ENCODE measurements around the gene RHOA. TPM values are rescaled to one million over a fixed set of nuclear protein-coding genes. Genes with fewer than 3 reads are reported as not detected.

The RHOA gene
- total RNA-seq, 1 experiment from 2014 or later: 348 TPM

DNA sequence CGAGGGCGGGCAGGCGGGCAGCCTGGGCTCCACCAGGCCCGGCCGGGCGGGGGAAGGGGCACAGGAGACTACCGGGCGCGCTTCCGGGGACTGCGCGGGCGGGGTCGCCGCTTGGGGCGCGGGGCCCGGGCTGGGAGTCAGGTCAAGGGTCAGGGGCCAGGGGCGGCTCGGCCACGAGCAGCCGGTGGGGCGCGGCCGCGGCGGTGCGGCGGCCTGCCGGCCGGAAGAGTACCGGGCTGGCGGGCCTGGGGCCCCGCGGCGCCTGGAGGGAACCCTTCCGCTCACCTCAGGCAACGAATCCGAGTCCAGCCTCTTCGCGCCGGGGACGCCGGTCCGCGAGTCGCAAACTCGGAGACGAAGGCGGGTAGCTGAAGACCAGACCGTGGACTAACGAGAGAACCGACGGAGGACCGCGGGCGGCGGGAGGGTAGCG lies 225 bp downstream of the RHOA start:
- no peaks in the 10 kb centered on the region for H3K9me3 ChIP-seq
- TF ChIP-seq, protein P1, sequence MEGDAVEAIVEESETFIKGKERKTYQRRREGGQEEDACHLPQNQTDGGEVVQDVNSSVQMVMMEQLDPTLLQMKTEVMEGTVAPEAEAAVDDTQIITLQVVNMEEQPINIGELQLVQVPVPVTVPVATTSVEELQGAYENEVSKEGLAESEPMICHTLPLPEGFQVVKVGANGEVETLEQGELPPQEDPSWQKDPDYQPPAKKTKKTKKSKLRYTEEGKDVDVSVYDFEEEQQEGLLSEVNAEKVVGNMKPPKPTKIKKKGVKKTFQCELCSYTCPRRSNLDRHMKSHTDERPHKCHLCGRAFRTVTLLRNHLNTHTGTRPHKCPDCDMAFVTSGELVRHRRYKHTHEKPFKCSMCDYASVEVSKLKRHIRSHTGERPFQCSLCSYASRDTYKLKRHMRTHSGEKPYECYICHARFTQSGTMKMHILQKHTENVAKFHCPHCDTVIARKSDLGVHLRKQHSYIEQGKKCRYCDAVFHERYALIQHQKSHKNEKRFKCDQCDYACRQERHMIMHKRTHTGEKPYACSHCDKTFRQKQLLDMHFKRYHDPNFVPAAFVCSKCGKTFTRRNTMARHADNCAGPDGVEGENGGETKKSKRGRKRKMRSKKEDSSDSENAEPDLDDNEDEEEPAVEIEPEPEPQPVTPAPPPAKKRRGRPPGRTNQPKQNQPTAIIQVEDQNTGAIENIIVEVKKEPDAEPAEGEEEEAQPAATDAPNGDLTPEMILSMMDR (IDR thresholded peaks at IDR 0.05; ENCODE audit: insufficient read depth in 1 of 2, low read depth in 1 of 2, low read length in 1 of 2, severe bottlenecking in 1 of 2, unreplicated experiment in 1 of 2): no peak
- no peaks in the 10 kb centered on the region for H3K27me3 ChIP-seq (replicated peaks; ENCODE audit: control insufficient read depth, insufficient read depth, low read length)
- H3K4me1 ChIP-seq: peaks cover 20% of the 10 kb centered on the region
- ChIA-PET CTCF (interaction anchor here (0.6 to 2.4 kb wide), 6 partner anchors 43 to 293 kb away, joined by 3 to 16 read pairs (median 4); partner anchors contain the start of genes GPX1 and USP4), POLR2A (interaction anchor here (0.6 to 2.7 kb wide), 14 partner anchors 11 to 318 kb away, joined by 3 to 34 read pairs (median 4); partner anchors contain the start of genes AMT, DAG1, NICN1 and QRICH1)
- Mint-ChIP-seq H3K36me3 (ENCODE audit: insufficient read depth, unreplicated experiment) (peaks cover 28% of the 10 kb centered on the region), H3K4me3 (ENCODE audit: unreplicated experiment) (peak overlapping the region; percentile 88), H3K9me3 (ENCODE audit: unreplicated experiment) (no peaks in the 10 kb centered on the region), H3K27ac (ENCODE audit: unreplicated experiment) (peak overlapping the region; percentile 94), H3K27me3 (ENCODE audit: insufficient read depth, unreplicated experiment) (no peaks in the 10 kb centered on the region), H3K4me1 (ENCODE audit: low read depth, unreplicated experiment) (peaks cover 23% of the 10 kb centered on the region)
- H3K36me3 ChIP-seq (ENCODE audit: control insufficient read depth, insufficient read depth, low read length): no peaks in the 10 kb centered on the region; the same call in 1 of the 2 replicates
- intact Hi-C loops (cut with micrococcal nuclease; ENCODE audit: unreplicated experiment): no loop called here
- BruUV-seq (replicated peaks): no TSS peak
- H3K4me3 ChIP-seq (ENCODE audit: low read depth, low read length): peak overlapping the region; percentile 92
- peak; percentile 74 to 84 for DNase-seq

DNA sequence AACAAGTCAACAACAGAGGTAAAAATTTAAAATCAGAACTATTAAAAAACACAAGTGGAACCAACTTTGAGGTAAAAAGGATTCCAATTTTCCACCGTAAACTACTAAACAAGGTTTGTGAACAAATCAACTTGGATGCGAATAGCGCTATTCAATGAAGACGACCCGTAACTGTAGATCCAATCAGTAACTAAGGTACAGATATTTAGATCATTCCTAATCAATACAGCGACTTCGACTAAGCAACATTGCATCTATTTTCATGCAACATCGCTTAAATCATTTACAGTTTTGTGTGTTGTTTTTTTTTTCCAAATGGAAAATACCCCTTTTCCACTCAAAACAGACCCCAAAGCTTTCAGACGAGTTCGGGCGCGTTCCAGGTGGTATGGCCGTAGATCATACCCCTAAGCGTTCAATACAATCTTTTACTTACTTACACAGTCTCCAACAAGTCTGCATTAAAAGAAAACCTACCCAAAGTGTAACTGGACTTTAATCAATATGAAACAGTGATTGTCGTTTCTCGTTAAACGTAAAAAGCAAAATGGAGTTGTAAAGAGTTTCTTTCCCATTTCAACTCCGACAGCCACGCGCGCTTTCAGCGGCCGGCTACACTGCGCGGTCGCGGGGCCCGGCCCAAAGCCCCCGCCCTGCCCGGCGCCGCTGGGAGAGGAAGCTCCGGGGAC lies 786 bp downstream of the RHOA start:
- no TSS peak for BruUV-seq (replicated peaks)
- H3K4me1 ChIP-seq: peaks cover 23% of the 10 kb centered on the region
- H3K36me3 Mint-ChIP-seq (ENCODE audit: insufficient read depth, unreplicated experiment): peaks cover 33% of the 10 kb centered on the region

More for the DNA sequence above, 786 bp downstream of the RHOA start:
- Histone ChIP-seq H3K9me3 (no peaks in the 10 kb centered on the region), H3K27me3 (replicated peaks; ENCODE audit: control insufficient read depth, insufficient read depth, low read length) (no peaks in the 10 kb centered on the region), H3K4me3 (ENCODE audit: low read depth, low read length) (peak overlapping the region; percentile 92), H3K36me3 (ENCODE audit: control insufficient read depth, insufficient read depth, low read length) (no peaks in the 10 kb centered on the region; the same call in 1 of the 2 replicates)
- Mint-ChIP-seq H3K27ac (ENCODE audit: unreplicated experiment) (peak overlapping the region; percentile 94), H3K27me3 (ENCODE audit: insufficient read depth, unreplicated experiment) (no peaks in the 10 kb centered on the region), H3K4me3 (ENCODE audit: unreplicated experiment) (peak overlapping the region; percentile 88), H3K4me1 (ENCODE audit: low read depth, unreplicated experiment) (peaks cover 28% of the 10 kb centered on the region), H3K9me3 (ENCODE audit: unreplicated experiment) (no peaks in the 10 kb centered on the region)
- TF ChIP-seq, protein P1 (IDR thresholded peaks at IDR 0.05; ENCODE audit: insufficient read depth in 1 of 2, low read depth in 1 of 2, low read length in 1 of 2, severe bottlenecking in 1 of 2, unreplicated experiment in 1 of 2): no peak
- intact Hi-C loops (cut with micrococcal nuclease; ENCODE audit: unreplicated experiment): no loop called here
- ChIA-PET POLR2A (interaction anchor here (1.2 to 2.7 kb wide), 5 partner anchors 14 to 317 kb away, joined by 5 to 34 read pairs (median 11); partner anchors contain the start of genes NICN1, QRICH1 and USP4), CTCF (interaction anchor here (1.2 to 2.4 kb wide), 2 partner anchors 52 to 71 kb away, joined by 6 to 16 read pairs; partner anchors contain the start of genes GPX1 and USP4)
- DNase-seq: no peak
